ENCODE measurements around the gene INO80E. TPM values are rescaled to one million over a fixed set of nuclear protein-coding genes. Genes with fewer than 3 reads are reported as not detected.

INO80E gene
- total RNA-seq, 1 experiment from 2014 or later, result 94.1 TPM

- no peak for TF ChIP-seq CTCF (conservative IDR thresholded peaks at IDR 0.05)
- no peaks in the 10 kb centered on the region; the same call in 1 of the 2 replicates for H3K27me3 Mint-ChIP-seq (ENCODE audit: low read depth)
These were observed 29.1 kb downstream of the INO80E start for GRCh38 chr16:30025156-30025555.

More at GRCh38 chr16:30025156-30025555, 29.1 kb downstream of the INO80E start:
- Histone ChIP-seq H2AK5ac (ENCODE audit: insufficient read length, low read length) (no peak overlapping the region), H2BK20ac (ENCODE audit: low read depth, low read length, poor library complexity, severe bottlenecking) (no peak overlapping the region), H3K9me3 (ENCODE audit: control insufficient read depth, low read depth, low read length) (no peaks in the 10 kb centered on the region), H4K5ac (ENCODE audit: insufficient read length, low read depth, low read length) (no peak overlapping the region), H3K23ac (ENCODE audit: insufficient read length, low read depth, low read length) (no peak overlapping the region), H3K27ac (ENCODE audit: insufficient read length, low read depth, low read length) (no peak overlapping the region), H2BK12ac (ENCODE audit: insufficient read length, low read depth, low read length) (no peak overlapping the region), H4K91ac (ENCODE audit: insufficient read length, low read depth, low read length) (no peak overlapping the region), H3K4me1 (ENCODE audit: insufficient read depth, low read length) (peaks cover 3% of the 10 kb centered on the region; the same call in 1 of the 2 replicates), H3K4ac (ENCODE audit: low read depth, low read length) (no peak overlapping the region), H3K79me2 (ENCODE audit: insufficient read depth, low read length) (no peaks in the 10 kb centered on the region; the same call in 1 of the 2 replicates), H3K56ac (ENCODE audit: insufficient read length, low read depth, low read length) (no peak overlapping the region), H4K8ac (replicated peaks; ENCODE audit: insufficient read length, low read depth, low read length) (no peak overlapping the region), H3K9ac (ENCODE audit: extremely low read depth, insufficient read length, low read length) (no peak overlapping the region), H4K20me1 (ENCODE audit: control insufficient read depth, insufficient read depth, insufficient read length) (no peaks in the 10 kb centered on the region), H2BK5ac (ENCODE audit: insufficient read length, low read length) (no peak overlapping the region), H3K18ac (ENCODE audit: insufficient read length, low read depth, low read length) (no peak overlapping the region), H3K79me1 (ENCODE audit: insufficient read depth, low read depth, low read length, poor library complexity, severe bottlenecking) (no peaks in the 10 kb centered on the region), H2AFZ (ENCODE audit: low read length) (no peak overlapping the region), H3T11ph (ENCODE audit: low read length) (no peak overlapping the region), H2BK120ac (ENCODE audit: low read depth, low read length, poor library complexity, severe bottlenecking) (no peak overlapping the region), H2BK15ac (ENCODE audit: low read depth, low read length) (no peak overlapping the region), H3K27me3 (ENCODE audit: insufficient read depth, low read length) (no peaks in the 10 kb centered on the region), H3K23me2 (ENCODE audit: insufficient read length, low read depth, low read length, poor library complexity, severe bottlenecking) (peaks cover 11% of the 10 kb centered on the region), H3K4me2 (ENCODE audit: insufficient read depth, insufficient read length, low read length) (no peak overlapping the region), H3K14ac (ENCODE audit: insufficient read depth, low read length) (no peak overlapping the region)
- peaks cover 6 to 16% (median 10%) of the 10 kb centered on the region in 3 experiments; a peak in 5 of 7 replicates for H3K36me3 Mint-ChIP-seq (ENCODE audit: insufficient read depth in 1 of 3, low read depth in 3 of 3)
- peaks cover 14 to 30% of the 10 kb centered on the region in 2 experiments for H3K4me1 Mint-ChIP-seq
- no peaks in the 10 kb centered on the region; a peak in 1 of 5 replicates for H3K9me3 Mint-ChIP-seq
- no CpG with 5 or more reads among the region's 20 CpGs for WGBS (ENCODE audit: extremely low coverage, insufficient read length, low lambda C conversion rate)
- 0 out of 7 replicates have a peak overlapping the region, but pooled peaks of 1 of the 3 experiments have one; percentile 43 for H3K27ac Mint-ChIP-seq
- DNase-seq, result no peak
- no peak overlapping the region for H3K4me3 Mint-ChIP-seq
